Measurements from ENCODE around the gene CFAP45.

CFAP45 gene

GRCh38 chr1:159826441-159827101, 73.4 kb downstream of the CFAP45 start, which contains the start of gene SLAMF8:
Gene SLAMF8, plus strand, starts transcription at chr1:159826873. Its CDS starts 26 bp downstream, at chr1:159826899.
- Histone ChIP-seq H3K4me3 (ENCODE audit: severe bottlenecking) (no peak within 1 kb of the TSS), H3K4me1 (ENCODE audit: insufficient read depth, poor library complexity, severe bottlenecking) (no peaks in the 10 kb centered on the region), H3K27ac (ENCODE audit: poor library complexity, severe bottlenecking) (no peak within 1 kb of the TSS), H3K36me3 (ENCODE audit: low read depth) (no peaks in the 10 kb centered on the region), H3K27me3 (ENCODE audit: insufficient read depth, poor library complexity, severe bottlenecking) (no peaks in the 10 kb centered on the region), H3K9me3 (ENCODE audit: severe bottlenecking) (no peaks in the 10 kb centered on the region)
- no peak for ATAC-seq (ENCODE audit: low read depth)
- DNase-seq (ENCODE audit: low spot score), result no peak
- TF ChIP-seq CTCF (IDR thresholded peaks at IDR 0.05; ENCODE audit: poor library complexity, severe bottlenecking), result no peak

- Histone ChIP-seq H3K27me3 (ENCODE audit: insufficient read depth, poor library complexity, severe bottlenecking) (no peaks in the 10 kb centered on the region), H3K36me3 (ENCODE audit: low read depth) (no peaks in the 10 kb centered on the region), H3K4me3 (ENCODE audit: severe bottlenecking) (no peak overlapping the region), H3K9me3 (ENCODE audit: severe bottlenecking) (no peaks in the 10 kb centered on the region), H3K27ac (ENCODE audit: poor library complexity, severe bottlenecking) (no peak overlapping the region), H3K4me1 (ENCODE audit: insufficient read depth, poor library complexity, severe bottlenecking) (no peaks in the 10 kb centered on the region)
- ATAC-seq (ENCODE audit: low read depth) (no peak), DNase-seq (ENCODE audit: low spot score) (no peak)
- no peak for TF ChIP-seq CTCF (IDR thresholded peaks at IDR 0.05; ENCODE audit: poor library complexity, severe bottlenecking)
These were observed 74.4 kb downstream of the CFAP45 start for GRCh38 chr1:159825564-159825963.

GRCh38 chr1:159823406-159823805, 76.6 kb downstream of the CFAP45 start:
- DNase-seq (ENCODE audit: low spot score), result no peak
- no peaks in the 10 kb centered on the region for H3K4me1 ChIP-seq (ENCODE audit: insufficient read depth, poor library complexity, severe bottlenecking)
- no peak for ATAC-seq (ENCODE audit: low read depth)
- no peak for TF ChIP-seq CTCF (IDR thresholded peaks at IDR 0.05; ENCODE audit: poor library complexity, severe bottlenecking)
- H3K27ac ChIP-seq (ENCODE audit: poor library complexity, severe bottlenecking), result no peak overlapping the region
- H3K4me3 ChIP-seq (ENCODE audit: severe bottlenecking), result no peak overlapping the region
- H3K27me3 ChIP-seq (ENCODE audit: insufficient read depth, poor library complexity, severe bottlenecking), result no peaks in the 10 kb centered on the region
- no peaks in the 10 kb centered on the region for H3K36me3 ChIP-seq (ENCODE audit: low read depth)
- H3K9me3 ChIP-seq (ENCODE audit: severe bottlenecking), result no peaks in the 10 kb centered on the region

Data from RWPE2 (cell line).